Adipocyte (in vitro differentiated cells): Measurements from ENCODE around the gene PHTF2.

Source experiments
- DNase-seq: peaks from one replicate; pipeline ENCODE4 v3.0.0-alpha.2; 2015; ENCODE audit warnings: low read depth
- H3K27me3 ChIP-seq: replicated peaks from 2 replicates; pipeline ENCODE4 v1.7.0; 2013; ENCODE audit warnings: mild to moderate bottlenecking, low read length, moderate library complexity; ENCODE audit not compliant: control insufficient read depth, insufficient read depth
- H3K36me3 ChIP-seq: 2 replicates; pipeline ENCODE4 v1.7.0; 2013; ENCODE audit warnings: low read length, mild to moderate bottlenecking, moderate library complexity; ENCODE audit not compliant: control insufficient read depth, insufficient read depth, severe bottlenecking
- H3K4me1 ChIP-seq: 2 replicates; pipeline ENCODE4 v1.7.0; 2013; ENCODE audit warnings: mild to moderate bottlenecking, low read length, moderate library complexity; ENCODE audit not compliant: control insufficient read depth, insufficient read depth
- H3K4me3 ChIP-seq: 2 replicates; pipeline ENCODE4 v1.7.0; 2013; ENCODE audit warnings: mild to moderate bottlenecking, low read length, moderate library complexity
- H3K9ac ChIP-seq: 2 replicates; pipeline ENCODE4 v1.7.0; 2013; ENCODE audit warnings: mild to moderate bottlenecking, low read length, moderate library complexity
- H3K9me3 ChIP-seq: 2 replicates; pipeline ENCODE4 v1.7.0; 2013; ENCODE audit warnings: mild to moderate bottlenecking, low read length, moderate library complexity; ENCODE audit not compliant: control insufficient read depth

The PHTF2 gene

DNA sequence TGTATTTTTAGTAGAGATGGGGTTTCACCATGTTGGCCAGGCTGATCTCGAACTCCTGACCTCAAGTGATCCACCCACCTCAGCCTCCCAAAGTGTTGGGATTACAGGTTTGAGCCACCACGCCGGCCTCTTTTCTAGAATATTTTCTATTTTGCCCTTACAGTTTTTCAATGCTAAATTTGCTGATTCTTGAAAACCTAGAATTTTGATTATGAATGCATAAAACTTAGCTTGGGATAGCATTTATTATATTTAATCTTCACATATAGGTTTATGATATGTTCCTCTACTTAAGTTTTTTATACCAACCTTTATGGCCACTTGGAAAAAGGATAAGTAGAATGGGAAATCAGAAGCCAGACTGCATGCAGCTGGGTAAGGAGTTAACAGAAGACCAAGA, 2.5 kb upstream of the PHTF2 start:
- DNase-seq: no peak
- Histone ChIP-seq H3K4me3 (no peak overlapping the region), H3K9me3 (no peaks in the 10 kb centered on the region), H3K9ac (no peak overlapping the region), H3K36me3 (no peaks in the 10 kb centered on the region), H3K27me3 (no peaks in the 10 kb centered on the region), H3K4me1 (peaks cover 44% of the 10 kb centered on the region)

GRCh38 chr7:77796960-77797359, 1.6 kb upstream of the PHTF2 start:
- Histone ChIP-seq H3K9me3 (no peaks in the 10 kb centered on the region), H3K9ac (peak overlapping the region; percentile 96), H3K4me3 (peak overlapping the region; percentile 97), H3K36me3 (no peaks in the 10 kb centered on the region), H3K4me1 (peaks cover 37% of the 10 kb centered on the region), H3K27me3 (no peaks in the 10 kb centered on the region)
- DNase-seq: no peak

DNA sequence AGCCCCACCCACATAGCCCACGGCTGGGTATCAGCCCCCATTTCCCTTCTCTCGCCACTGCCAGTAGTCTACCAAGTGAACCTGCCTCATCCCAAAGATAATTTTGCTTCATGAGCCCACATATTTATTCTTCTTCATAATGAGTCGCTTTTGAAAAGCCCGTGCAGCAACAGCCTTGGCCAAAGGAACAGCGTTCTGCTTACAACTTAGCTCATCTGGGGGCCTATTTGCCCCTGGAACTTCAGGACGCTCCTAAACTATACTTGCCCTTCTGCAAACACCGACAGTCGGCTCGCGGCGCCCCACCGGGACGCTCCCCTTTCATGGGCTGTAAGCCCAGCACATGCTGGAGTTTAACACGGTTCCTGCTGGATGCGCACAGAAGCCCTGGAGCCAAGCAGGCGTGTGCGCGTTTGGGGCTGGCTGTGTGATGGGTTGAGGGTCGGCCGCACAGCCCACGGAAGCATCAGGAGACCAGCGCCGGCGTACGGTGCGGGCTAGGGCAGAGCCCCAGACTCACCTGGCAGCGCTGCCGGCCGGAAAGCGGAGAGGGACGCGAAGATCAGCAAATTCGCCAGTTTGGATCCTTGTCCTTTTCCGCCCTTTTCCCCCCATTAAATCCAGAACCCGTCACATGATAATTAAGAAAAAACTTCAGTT, 709 bp upstream of the PHTF2 start:
- H3K9me3 ChIP-seq: no peaks in the 10 kb centered on the region
- H3K9ac ChIP-seq: peak overlapping the region; percentile 96
- H3K27me3 ChIP-seq: no peaks in the 10 kb centered on the region
- no peaks in the 10 kb centered on the region for H3K36me3 ChIP-seq
- peaks cover 31% of the 10 kb centered on the region for H3K4me1 ChIP-seq
- no peak for DNase-seq
- peak overlapping the region; percentile 97 for H3K4me3 ChIP-seq

DNA sequence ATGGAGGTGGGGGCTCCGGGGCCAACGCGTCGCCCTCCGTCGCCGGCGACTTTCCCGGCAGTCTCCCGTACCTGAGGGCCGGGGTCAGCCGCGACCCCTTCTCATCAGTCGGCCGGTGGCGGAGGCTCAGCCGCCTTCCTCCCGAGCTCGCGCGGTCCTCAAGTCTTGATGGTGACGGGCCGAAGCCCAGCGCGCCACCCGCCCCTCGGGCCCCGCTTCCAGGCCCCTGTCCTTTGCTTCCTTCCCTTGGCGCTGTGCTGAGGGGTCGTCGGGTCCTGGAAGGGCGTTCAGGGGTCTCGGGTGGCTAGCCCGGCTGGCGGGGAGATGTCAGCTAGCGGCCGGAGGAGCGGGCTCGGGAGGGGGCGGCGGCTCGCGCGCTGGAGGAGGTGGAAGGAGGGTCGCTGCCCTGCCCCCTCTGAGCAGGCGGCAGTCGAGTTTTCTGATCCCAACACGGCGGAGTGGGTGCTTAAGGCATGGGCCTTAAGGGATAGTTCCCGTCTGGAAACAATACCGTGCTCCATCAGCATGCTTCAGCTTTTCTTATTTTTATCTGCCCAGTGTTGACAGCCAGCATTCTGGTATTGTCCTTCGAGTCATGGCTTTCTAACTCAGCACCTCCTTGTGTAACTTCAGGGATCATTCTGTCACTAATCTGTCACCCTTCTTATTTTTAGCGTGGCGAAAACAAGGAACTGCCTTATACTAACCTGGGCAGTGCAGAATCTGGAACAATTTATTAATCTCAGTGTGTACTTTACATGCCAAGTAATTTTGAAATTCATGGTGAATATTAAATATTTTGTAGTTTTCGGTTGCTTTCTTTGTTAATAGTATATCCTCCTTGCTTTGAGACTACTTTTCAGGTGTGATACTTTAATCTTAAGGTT, 748 bp downstream of the PHTF2 start:
- Histone ChIP-seq H3K4me1 (peaks cover 22% of the 10 kb centered on the region), H3K9me3 (no peaks in the 10 kb centered on the region), H3K27me3 (no peaks in the 10 kb centered on the region), H3K36me3 (no peaks in the 10 kb centered on the region), H3K4me3 (peak overlapping the region; percentile 97), H3K9ac (peak overlapping the region; percentile 87)
- peak; percentile 63 for DNase-seq

GRCh38 chr7:77800158-77800557, 1.6 kb downstream of the PHTF2 start:
- Histone ChIP-seq H3K9ac (peak overlapping the region; percentile 87), H3K9me3 (no peaks in the 10 kb centered on the region), H3K4me1 (peaks cover 17% of the 10 kb centered on the region), H3K27me3 (no peaks in the 10 kb centered on the region), H3K4me3 (peak overlapping the region; percentile 97), H3K36me3 (no peaks in the 10 kb centered on the region)
- DNase-seq: peak; percentile 37

DNA sequence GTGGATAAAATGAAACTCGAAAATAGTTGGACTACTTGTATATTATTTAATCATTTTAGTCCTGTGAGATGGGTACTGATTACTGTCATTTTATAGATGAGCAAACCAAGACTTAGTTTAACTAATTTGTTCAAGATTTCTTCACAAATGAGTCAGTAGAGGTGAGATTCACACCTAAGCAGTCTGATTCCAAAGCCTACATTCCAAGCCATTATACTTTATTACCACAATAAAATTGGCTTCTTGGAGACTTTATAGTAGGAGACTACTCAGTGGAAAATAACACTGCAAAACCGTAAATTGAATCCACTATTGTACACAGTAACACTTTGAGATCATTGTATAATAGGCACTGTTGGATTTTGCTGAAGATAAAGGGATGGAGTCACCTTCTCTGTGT, 2.2 kb downstream of the PHTF2 start:
- no peak for DNase-seq
- Histone ChIP-seq H3K36me3 (no peaks in the 10 kb centered on the region), H3K4me1 (peaks cover 17% of the 10 kb centered on the region), H3K4me3 (no peak overlapping the region), H3K27me3 (no peaks in the 10 kb centered on the region), H3K9me3 (peaks cover under 1% of the 10 kb centered on the region), H3K9ac (no peak overlapping the region)

GRCh38 chr7:77802557-77803405, 4.2 kb downstream of the PHTF2 start:
- peaks cover 20% of the 10 kb centered on the region for H3K9me3 ChIP-seq
- no peak for DNase-seq
- H3K9ac ChIP-seq: no peak overlapping the region
- no peak overlapping the region for H3K4me3 ChIP-seq
- no peaks in the 10 kb centered on the region for H3K27me3 ChIP-seq
- peaks cover 7% of the 10 kb centered on the region for H3K4me1 ChIP-seq
- H3K36me3 ChIP-seq: no peaks in the 10 kb centered on the region

DNA sequence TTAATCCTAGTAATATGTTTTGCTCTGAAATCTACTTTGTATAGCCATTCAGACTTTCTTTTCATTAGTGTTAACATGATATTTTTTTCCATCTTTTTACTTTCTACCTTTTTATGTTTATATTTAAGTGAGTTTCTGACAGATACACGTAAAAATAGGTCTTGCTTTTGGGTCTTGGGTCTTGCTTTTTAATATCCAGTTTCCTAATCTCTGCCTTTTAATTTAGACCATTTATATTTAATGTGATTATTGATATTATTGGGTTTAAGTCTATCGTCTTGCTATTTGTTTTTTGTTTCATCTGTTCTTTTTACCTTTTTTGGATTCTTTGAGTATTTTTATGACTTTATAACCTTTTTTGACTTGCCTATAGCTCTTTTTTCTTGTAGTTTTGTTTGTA, 7.9 kb downstream of the PHTF2 start:
- Histone ChIP-seq H3K4me1 (no peaks in the 10 kb centered on the region), H3K36me3 (no peaks in the 10 kb centered on the region), H3K4me3 (peak overlapping the region; percentile 24), H3K27me3 (no peaks in the 10 kb centered on the region), H3K9ac (no peak overlapping the region), H3K9me3 (peaks cover 29% of the 10 kb centered on the region)
- DNase-seq: no peak

- H3K4me3 ChIP-seq: no peak overlapping the region
- no peaks in the 10 kb centered on the region for H3K36me3 ChIP-seq
- H3K4me1 ChIP-seq: peaks cover 9% of the 10 kb centered on the region
- DNase-seq: no peak
- no peak overlapping the region for H3K9ac ChIP-seq
- peaks cover 29% of the 10 kb centered on the region for H3K9me3 ChIP-seq
- H3K27me3 ChIP-seq: no peaks in the 10 kb centered on the region
These were observed 9.9 kb downstream of the PHTF2 start for GRCh38 chr7:77808517-77808916.

GRCh38 chr7:77811516-77812289, 13.1 kb downstream of the PHTF2 start:
- Histone ChIP-seq H3K9me3 (peaks cover 19% of the 10 kb centered on the region), H3K27me3 (no peaks in the 10 kb centered on the region), H3K4me3 (no peak overlapping the region), H3K36me3 (no peaks in the 10 kb centered on the region), H3K4me1 (peaks cover 9% of the 10 kb centered on the region), H3K9ac (no peak overlapping the region)
- peak; percentile 27 for DNase-seq
